ENCODE measurements around the gene ZNF444.
A peak's percentile ranks its signal among the peaks of the same experiment; 100 is the strongest.
"Not testable (repeated sequence)": the region's sequence is repeated elsewhere in the genome, so short reads cannot be mapped to it uniquely, and the experiment has no call there.

Gene ZNF444

GRCh38 chr19:56147307-56147706, 6.2 kb downstream of the ZNF444 start:
- no peak for DNase-seq (ENCODE audit: low read depth in 2 of 2)

- no peak for DNase-seq (ENCODE audit: low read depth in 2 of 2)
These were observed 7.0 kb downstream of the ZNF444 start for GRCh38 chr19:56148096-56148495.

DNA sequence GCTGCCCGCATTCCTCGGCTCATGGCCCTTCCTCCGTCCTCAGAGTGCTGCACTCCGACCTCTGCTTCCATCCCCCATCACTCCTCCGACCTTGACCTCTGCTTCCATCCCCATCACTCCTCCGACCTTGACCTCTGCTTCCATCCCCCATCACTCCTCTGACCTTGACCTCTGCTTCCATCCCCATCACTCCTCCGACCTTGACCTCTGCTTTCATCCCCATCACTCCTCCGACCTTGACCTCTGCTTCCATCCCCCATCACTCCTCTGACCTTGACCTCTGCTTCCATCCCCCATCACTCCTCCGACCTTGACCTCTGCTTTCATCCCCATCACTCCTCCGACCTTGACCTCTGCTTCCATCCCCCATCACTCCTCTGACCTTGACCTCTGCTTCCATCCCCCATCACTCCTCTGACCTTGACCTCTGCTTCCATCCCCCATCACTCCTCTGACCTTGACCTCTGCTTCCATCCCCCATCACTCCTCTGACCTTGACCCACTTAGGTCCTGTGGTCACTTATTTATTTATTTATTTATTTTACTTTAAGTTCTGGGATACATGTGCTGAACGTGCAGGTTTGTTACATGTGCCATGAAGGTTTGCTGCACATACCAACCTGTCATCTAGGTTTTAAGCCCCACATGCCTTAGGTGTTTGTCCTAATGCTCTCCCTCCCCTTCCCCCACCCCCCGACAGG, 8.0 kb downstream of the ZNF444 start:
- DNase-seq (ENCODE audit: low read depth in 2 of 2) = not testable (repeated sequence)

- no peak for DNase-seq (ENCODE audit: low read depth in 2 of 2)
These were observed 8.6 kb downstream of the ZNF444 start for GRCh38 chr19:56149656-56150038.

GRCh38 chr19:56150358-56150757, 9.3 kb downstream of the ZNF444 start:
- no peak for DNase-seq (ENCODE audit: low read depth in 2 of 2)

- DNase-seq (ENCODE audit: low read depth in 2 of 2) = no peak
These were observed 11.6 kb downstream of the ZNF444 start for GRCh38 chr19:56152644-56153043.

GRCh38 chr19:56153507-56153906, 12.4 kb downstream of the ZNF444 start:
- DNase-seq (ENCODE audit: low read depth in 2 of 2) = no peak

- DNase-seq (ENCODE audit: low read depth in 2 of 2) = no peak
These were observed 14.1 kb downstream of the ZNF444 start for GRCh38 chr19:56155124-56155687.

- no peak for DNase-seq (ENCODE audit: low read depth in 2 of 2)
These were observed 15.7 kb downstream of the ZNF444 start for GRCh38 chr19:56156768-56157167.

- DNase-seq (ENCODE audit: low read depth in 2 of 2) = no peak
These were observed 17.2 kb downstream of the ZNF444 start for GRCh38 chr19:56158170-56158757.

- no peak for DNase-seq (ENCODE audit: low read depth in 2 of 2)
These were observed 18.0 kb downstream of the ZNF444 start for GRCh38 chr19:56159009-56159559.

- no peak for DNase-seq (ENCODE audit: low read depth in 2 of 2)
These were observed 18.7 kb downstream of the ZNF444 start for GRCh38 chr19:56159622-56160271.

GRCh38 chr19:56161534-56161933, 20.4 kb downstream of the ZNF444 start:
- no peak for DNase-seq (ENCODE audit: low read depth in 2 of 2)

DNA sequence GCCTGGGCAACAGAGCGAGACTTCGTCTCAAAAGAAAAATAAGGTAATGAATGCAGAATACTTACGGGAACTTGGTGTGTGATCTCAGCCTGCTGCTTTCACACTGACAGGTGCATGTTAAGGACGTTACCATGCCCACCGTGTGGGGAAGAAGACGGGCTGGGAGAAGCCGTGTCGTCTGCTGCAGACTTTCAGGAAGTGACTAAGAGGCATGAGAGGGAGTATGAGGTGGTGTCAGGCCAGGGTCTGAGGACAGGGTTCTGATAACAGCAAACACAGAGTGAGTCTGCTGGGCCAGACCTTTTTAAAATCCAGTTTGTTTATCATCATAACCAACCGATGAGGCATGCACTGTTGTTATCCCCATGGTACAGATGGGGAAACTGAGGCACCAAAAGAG, 21.2 kb downstream of the ZNF444 start:
- DNase-seq (ENCODE audit: low read depth in 2 of 2) = peak in 1 of 2 donors; percentile 4

DNA sequence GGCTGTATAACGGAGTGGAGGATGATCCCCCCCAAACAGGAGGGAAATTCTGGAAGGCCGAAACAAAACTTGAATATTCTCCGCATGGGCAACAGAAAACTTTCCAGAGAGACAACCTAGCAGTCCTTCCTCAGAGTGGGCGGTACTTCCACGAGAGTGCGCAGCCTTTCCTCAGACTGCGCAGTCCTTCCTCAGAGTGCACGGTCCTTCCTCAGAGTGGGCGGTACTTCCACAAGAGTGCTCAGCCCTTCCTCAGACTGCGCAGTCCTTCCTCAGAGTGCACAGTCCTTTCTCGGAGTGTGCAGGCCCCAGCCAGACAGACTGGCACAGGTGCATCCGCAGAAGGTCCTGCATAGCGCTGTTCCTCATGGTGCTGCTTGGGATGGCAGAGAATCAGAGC, 22.0 kb downstream of the ZNF444 start:
- DNase-seq (ENCODE audit: low read depth in 2 of 2) = no peak

- DNase-seq (ENCODE audit: low read depth in 2 of 2) = no peak
These were observed 26.0 kb downstream of the ZNF444 start for GRCh38 chr19:56167064-56167578.

GRCh38 chr19:56170261-56170660, 29.2 kb downstream of the ZNF444 start:
- DNase-seq (ENCODE audit: low read depth in 2 of 2) = no peak

DNA sequence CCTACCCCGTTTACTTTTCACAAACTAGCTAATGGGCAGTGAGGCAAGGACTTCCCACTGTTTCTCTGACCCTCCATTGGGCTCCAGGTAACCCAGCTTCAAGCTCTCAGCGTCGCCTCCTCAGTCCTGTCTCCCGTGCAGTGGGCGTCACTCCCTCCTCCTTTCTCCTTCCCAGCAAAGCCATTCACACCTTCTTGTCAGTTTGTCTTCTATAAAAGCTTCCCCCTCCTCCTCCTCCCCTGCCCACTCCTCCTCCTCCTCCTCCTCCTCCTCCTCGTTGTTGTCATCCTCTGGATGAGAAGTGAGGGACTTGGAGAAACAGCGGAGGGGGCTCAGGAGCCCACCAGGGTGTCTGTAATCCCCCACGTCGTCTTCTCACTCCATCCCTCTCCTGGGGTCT, 33.0 kb downstream of the ZNF444 start:
- DNase-seq (ENCODE audit: low read depth in 2 of 2) = no peak

GRCh38 chr19:56174550-56174949, 33.5 kb downstream of the ZNF444 start:
- DNase-seq (ENCODE audit: low read depth in 2 of 2) = no peak

GRCh38 chr19:56175861-56176307, 34.8 kb downstream of the ZNF444 start, which contains the start of gene GALP:
GALP (plus strand) TSS chr19:56176008; CDS start chr19:56177109, 1,101 bp downstream.
- not testable (repeated sequence) for DNase-seq (ENCODE audit: low read depth in 2 of 2)

GRCh38 chr19:56176310-56176709, 35.2 kb downstream of the ZNF444 start:
- DNase-seq (ENCODE audit: low read depth in 2 of 2) = not testable (repeated sequence)

GRCh38 chr19:56176881-56177280, 35.8 kb downstream of the ZNF444 start:
- DNase-seq (ENCODE audit: low read depth in 2 of 2) = no peak
